Thyroid gland (tissue), 4 donors: ENCODE measurements around the gene ATP6V0D1. TPM values are rescaled to one million over a fixed set of nuclear protein-coding genes. Genes with fewer than 3 reads are reported as not detected.
A peak's percentile ranks its signal among the peaks of the same experiment; 100 is the strongest.

Source experiments
- DNase-seq, 2 donors: peaks; one replicate each; pipeline ENCODE4 v3.0.0-alpha.2; 2019
- H3K27ac ChIP-seq, 3 donors: fragments of 200-600 bp; sonication (generic); 1 replicate in 2 of 3; 2 replicates in 1 of 3; pipeline ENCODE4 v1.5.1; 2016 to 2019; ENCODE audit warnings: mild to moderate bottlenecking in 1 of 3, moderate library complexity in 1 of 3
- H3K27me3 ChIP-seq: fragments of 200-600 bp; sonication (generic); one replicate; pipeline ENCODE4 v1.5.1; 2019
- H3K36me3 ChIP-seq, 2 donors: fragments of 200-600 bp; sonication (generic); one replicate each; pipeline ENCODE4 v1.5.1; 2016 to 2019
- H3K4me1 ChIP-seq, 2 donors: fragments of 200-600 bp; sonication (generic); one replicate each; pipeline ENCODE4 v1.5.1; 2017 to 2019
- H3K4me3 ChIP-seq, 3 donors: fragments of 200-600 bp; sonication (generic); replicated peaks in 1 of 3; 1 replicate in 2 of 3; 2 replicates in 1 of 3; pipeline ENCODE4 v1.5.1; 2016; ENCODE audit warnings: mild to moderate bottlenecking in 1 of 3
- H3K9me3 ChIP-seq: fragments of 200-600 bp; sonication (generic); one replicate; pipeline ENCODE4 v1.5.1; 2017
- POLR2A ChIP-seq, 2 donors: fragments of 450-650 bp; IDR thresholded peaks; one replicate each; pipeline ENCODE4 v1.6.1; 2017; ENCODE audit warnings: antibody characterized with exemption in 2 of 2, mild to moderate bottlenecking in 2 of 2, moderate library complexity in 1 of 2
- WGBS, 2 donors: methylation state at CpG; one replicate each; pipeline ENCODE4 v1.1.5; 2017; 5-methylcytosine and 5-hydroxymethylcytosine counted together
- intact Hi-C: fragments of 100-400 bp; cut with DNase I; formaldehyde crosslinking; loops from one replicate; pipeline ENCODE4 v1.15.1; 2023
- total RNA-seq, 4 donors: library from RNA; depleted of rRNA; stranded (reverse); fragments of >200 nt; gene quantifications; one replicate each; pipeline ENCODE4 v1.2.3, GENCODE V29; 2016
- TF ChIP-seq, protein P1 (sequence below), 6 experiments: fragments of 200-600 bp in 3 of 6; fragments of 450-650 bp in 3 of 6; sonication (generic) in 3 of 6; IDR thresholded peaks; one replicate each; pipeline ENCODE4 v1.5.1; 2016 to 2019; ENCODE audit warnings: antibody characterized with exemption in 6 of 6, mild to moderate bottlenecking in 2 of 6, inconsistent platforms in 1 of 6, moderate library complexity in 1 of 6

Gene ATP6V0D1
- total RNA-seq, 4 donors from 2014 or later = 110 to 238 (median 142) TPM

GRCh38 chr16:67435758-67436164, 45.2 kb downstream of the ATP6V0D1 start:
- H3K9me3 ChIP-seq = no peaks in the 10 kb centered on the region
- peak in 1 of 2 donors; percentile 67 for DNase-seq
- WGBS, 2 donors = 53 to 85% methylated on average over 4 to 8 of the region's 16 CpGs
- peak overlapping the region; percentile 78 to 87 (median 85) for H3K27ac ChIP-seq
- no peak for TF ChIP-seq POLR2A (IDR thresholded peaks at IDR 0.05)
- TF ChIP-seq, protein P1, sequence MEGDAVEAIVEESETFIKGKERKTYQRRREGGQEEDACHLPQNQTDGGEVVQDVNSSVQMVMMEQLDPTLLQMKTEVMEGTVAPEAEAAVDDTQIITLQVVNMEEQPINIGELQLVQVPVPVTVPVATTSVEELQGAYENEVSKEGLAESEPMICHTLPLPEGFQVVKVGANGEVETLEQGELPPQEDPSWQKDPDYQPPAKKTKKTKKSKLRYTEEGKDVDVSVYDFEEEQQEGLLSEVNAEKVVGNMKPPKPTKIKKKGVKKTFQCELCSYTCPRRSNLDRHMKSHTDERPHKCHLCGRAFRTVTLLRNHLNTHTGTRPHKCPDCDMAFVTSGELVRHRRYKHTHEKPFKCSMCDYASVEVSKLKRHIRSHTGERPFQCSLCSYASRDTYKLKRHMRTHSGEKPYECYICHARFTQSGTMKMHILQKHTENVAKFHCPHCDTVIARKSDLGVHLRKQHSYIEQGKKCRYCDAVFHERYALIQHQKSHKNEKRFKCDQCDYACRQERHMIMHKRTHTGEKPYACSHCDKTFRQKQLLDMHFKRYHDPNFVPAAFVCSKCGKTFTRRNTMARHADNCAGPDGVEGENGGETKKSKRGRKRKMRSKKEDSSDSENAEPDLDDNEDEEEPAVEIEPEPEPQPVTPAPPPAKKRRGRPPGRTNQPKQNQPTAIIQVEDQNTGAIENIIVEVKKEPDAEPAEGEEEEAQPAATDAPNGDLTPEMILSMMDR (IDR thresholded peaks at IDR 0.05) = peak in 2 of 6 experiments; percentile 25 to 46
- peaks cover 21 to 23% of the 10 kb centered on the region in 2 donors for H3K36me3 ChIP-seq
- H3K4me3 ChIP-seq = no peak overlapping the region
- intact Hi-C loops = no loop called here
- H3K27me3 ChIP-seq = no peaks in the 10 kb centered on the region
- H3K4me1 ChIP-seq = peaks cover 55 to 70% of the 10 kb centered on the region in 2 donors

- no peaks in the 10 kb centered on the region for H3K27me3 ChIP-seq
- no peaks in the 10 kb centered on the region for H3K9me3 ChIP-seq
- peaks cover 9 to 13% of the 10 kb centered on the region in 2 donors for H3K36me3 ChIP-seq
- WGBS, 2 donors = 70 to 77% methylated on average over 5 of the region's 5 CpGs
- intact Hi-C loops = no loop called here
- H3K4me1 ChIP-seq = peaks cover 56 to 79% of the 10 kb centered on the region in 2 donors
- H3K27ac ChIP-seq = peak overlapping the region; percentile 87 to 91 (median 90)
- TF ChIP-seq POLR2A (IDR thresholded peaks at IDR 0.05) = no peak
- TF ChIP-seq, protein P1 (IDR thresholded peaks at IDR 0.05) = no peak
- H3K4me3 ChIP-seq = no peak overlapping the region
- DNase-seq = peak; percentile 76 to 78
Measured at GRCh38 chr16:67433131-67433719, 47.7 kb downstream of the ATP6V0D1 start.

- Histone ChIP-seq H3K4me1 (peaks cover 56 to 86% of the 10 kb centered on the region in 2 donors), H3K4me3 (no peak overlapping the region), H3K36me3 (peaks cover 2 to 6% of the 10 kb centered on the region in 2 donors), H3K27ac (peak overlapping the region; percentile 87 to 91 (median 90)), H3K27me3 (no peaks in the 10 kb centered on the region), H3K9me3 (no peaks in the 10 kb centered on the region)
- no peak for TF ChIP-seq POLR2A (IDR thresholded peaks at IDR 0.05)
- TF ChIP-seq, protein P1 (IDR thresholded peaks at IDR 0.05) = no peak
- DNase-seq = no peak
- intact Hi-C loops = no loop called here
- 67 to 68% methylated on average over 4 to 5 of the region's 5 CpGs for WGBS, 2 donors
Measured at GRCh38 chr16:67432506-67432890, 48.5 kb downstream of the ATP6V0D1 start.

DNA sequence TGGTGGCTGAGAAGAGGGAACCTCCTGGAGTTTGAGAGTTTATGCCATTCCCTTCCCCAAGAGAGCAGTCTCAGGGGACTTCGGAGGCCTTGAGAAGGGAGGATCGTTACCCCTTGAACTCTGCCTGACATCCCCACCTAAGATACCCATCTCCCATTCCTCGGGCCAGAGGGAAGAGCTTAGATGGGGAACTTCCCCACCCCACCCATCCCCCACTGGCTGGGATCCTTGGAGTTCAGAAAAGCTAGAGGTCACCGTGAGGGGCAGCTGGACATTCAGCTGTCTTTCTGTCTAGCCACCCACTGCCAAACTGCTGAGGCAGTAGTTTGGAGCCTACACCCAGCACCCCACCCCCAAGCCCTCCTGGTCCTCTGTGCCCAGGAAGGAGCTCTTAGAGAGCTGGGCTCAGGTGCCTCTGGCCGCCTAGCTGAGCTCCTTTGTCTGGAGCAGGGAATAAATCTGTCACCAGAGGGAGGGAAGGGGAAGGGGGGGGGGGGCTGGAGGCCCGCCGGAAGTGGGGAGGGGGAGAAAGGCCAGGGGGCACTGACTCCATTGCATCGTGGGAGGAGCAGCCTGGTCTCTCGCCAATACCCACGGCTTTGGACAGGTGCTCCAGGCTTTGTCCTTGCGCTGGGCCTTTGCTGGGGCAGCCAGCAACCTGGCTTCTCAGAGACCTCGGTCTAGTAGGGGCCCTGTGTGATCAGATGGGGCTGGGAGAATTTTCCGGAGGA, 49.0 kb downstream of the ATP6V0D1 start:
- no peak for DNase-seq
- H3K9me3 ChIP-seq = no peaks in the 10 kb centered on the region
- whole genome bisulfite sequencing, 2 donors = 38% methylated on average over 10 to 12 of the region's 13 CpGs
- peak overlapping the region; percentile 87 to 91 (median 90) for H3K27ac ChIP-seq
- peak overlapping the region in 1 of 3 donors; percentile 40 for H3K4me3 ChIP-seq
- TF ChIP-seq, protein P1 (IDR thresholded peaks at IDR 0.05) = no peak
- no peak for TF ChIP-seq POLR2A (IDR thresholded peaks at IDR 0.05)
- intact Hi-C loops = no loop called here
- peaks cover 0 to 5% of the 10 kb centered on the region in 2 donors for H3K36me3 ChIP-seq
- peaks cover 56 to 86% of the 10 kb centered on the region in 2 donors for H3K4me1 ChIP-seq
- H3K27me3 ChIP-seq = no peaks in the 10 kb centered on the region
